NCI-H128 (cell line): ENCODE data around the gene SSH2.
"Not testable (repeated sequence)": the region's sequence is repeated elsewhere in the genome, so short reads cannot be mapped to it uniquely, and the experiment has no call there.

Experiments
- DNase-seq: peaks from one replicate; lab custom pipeline; 2025; ENCODE audit not compliant: unreplicated experiment; lab: John Stamatoyannopoulos, UW

SSH2 gene

GRCh38 chr17:29874931-29875596, 55.0 kb downstream of the SSH2 start:
- DNase-seq = no peak

GRCh38 chr17:29874358-29874757, 55.7 kb downstream of the SSH2 start:
- DNase-seq = not testable (repeated sequence)

- no peak for DNase-seq
These were observed 56.6 kb downstream of the SSH2 start for GRCh38 chr17:29873476-29873875.

- DNase-seq = no peak
These were observed 59.1 kb downstream of the SSH2 start for GRCh38 chr17:29870836-29871465.

- DNase-seq = no peak
These were observed 62.3 kb downstream of the SSH2 start for GRCh38 chr17:29867643-29868181.

GRCh38 chr17:29866746-29867404, 63.2 kb downstream of the SSH2 start:
- no peak for DNase-seq

GRCh38 chr17:29864615-29865014, 65.4 kb downstream of the SSH2 start:
- DNase-seq = no peak

- not testable (repeated sequence) for DNase-seq
These were observed 65.9 kb downstream of the SSH2 start for GRCh38 chr17:29864123-29864522.

- no peak for DNase-seq
These were observed 67.1 kb downstream of the SSH2 start for GRCh38 chr17:29862951-29863350.

- no peak for DNase-seq
These were observed 67.9 kb downstream of the SSH2 start for GRCh38 chr17:29862127-29862526.

- DNase-seq = not testable (repeated sequence)
These were observed 70.6 kb downstream of the SSH2 start for GRCh38 chr17:29859445-29859844.

GRCh38 chr17:29857823-29858222, 72.2 kb downstream of the SSH2 start:
- DNase-seq = no peak

- not testable (repeated sequence) for DNase-seq
These were observed 72.9 kb downstream of the SSH2 start for GRCh38 chr17:29857105-29857504.

- no peak for DNase-seq
These were observed 74.3 kb downstream of the SSH2 start for GRCh38 chr17:29855686-29856085.

GRCh38 chr17:29848737-29849136, 81.3 kb downstream of the SSH2 start:
- no peak for DNase-seq

- no peak for DNase-seq
These were observed 82.3 kb downstream of the SSH2 start for GRCh38 chr17:29847527-29848400.

GRCh38 chr17:29847118-29847517, 82.9 kb downstream of the SSH2 start:
- no peak for DNase-seq

GRCh38 chr17:29846298-29846697, 83.7 kb downstream of the SSH2 start:
- DNase-seq = no peak

- DNase-seq = no peak
These were observed 85.5 kb downstream of the SSH2 start for GRCh38 chr17:29844339-29845048.

- DNase-seq = no peak
These were observed 89.1 kb downstream of the SSH2 start for GRCh38 chr17:29840884-29841283.
